ENCODE data around the gene TRAF6.
A peak's percentile ranks its signal among the peaks of the same experiment; 100 is the strongest.

Gene TRAF6

GRCh38 chr11:36459046-36459445 is 51.0 kb downstream of the TRAF6 start:
- DNase-seq: no peak

GRCh38 chr11:36458129-36458915 is 51.8 kb downstream of the TRAF6 start:
- DNase-seq: no peak

DNA sequence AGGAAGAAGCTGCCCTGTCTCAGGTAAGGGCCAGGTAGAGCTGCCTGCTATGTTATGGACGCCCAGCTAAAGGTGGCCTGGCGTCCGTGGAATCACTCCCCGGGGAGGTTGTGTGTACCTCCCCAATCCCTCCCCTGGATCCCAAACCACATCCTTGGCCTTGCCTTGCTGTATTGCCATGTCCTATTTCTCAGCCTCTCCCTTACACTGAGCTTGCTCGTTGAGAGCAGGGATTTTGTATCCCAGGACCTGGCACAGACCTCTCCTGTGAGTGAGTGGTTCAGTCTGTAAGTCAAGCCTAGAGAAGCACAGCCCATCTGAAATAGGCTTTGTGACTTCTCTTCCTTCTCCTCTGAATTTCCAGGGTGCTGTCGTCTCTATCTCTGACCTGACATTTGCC is 53.9 kb downstream of the TRAF6 start:
- no peak for DNase-seq

- DNase-seq: peak in 34 of 56 donors; percentile 12 to 64 (median 41)
These were observed 54.4 kb downstream of the TRAF6 start for GRCh38 chr11:36455658-36456111.

DNA sequence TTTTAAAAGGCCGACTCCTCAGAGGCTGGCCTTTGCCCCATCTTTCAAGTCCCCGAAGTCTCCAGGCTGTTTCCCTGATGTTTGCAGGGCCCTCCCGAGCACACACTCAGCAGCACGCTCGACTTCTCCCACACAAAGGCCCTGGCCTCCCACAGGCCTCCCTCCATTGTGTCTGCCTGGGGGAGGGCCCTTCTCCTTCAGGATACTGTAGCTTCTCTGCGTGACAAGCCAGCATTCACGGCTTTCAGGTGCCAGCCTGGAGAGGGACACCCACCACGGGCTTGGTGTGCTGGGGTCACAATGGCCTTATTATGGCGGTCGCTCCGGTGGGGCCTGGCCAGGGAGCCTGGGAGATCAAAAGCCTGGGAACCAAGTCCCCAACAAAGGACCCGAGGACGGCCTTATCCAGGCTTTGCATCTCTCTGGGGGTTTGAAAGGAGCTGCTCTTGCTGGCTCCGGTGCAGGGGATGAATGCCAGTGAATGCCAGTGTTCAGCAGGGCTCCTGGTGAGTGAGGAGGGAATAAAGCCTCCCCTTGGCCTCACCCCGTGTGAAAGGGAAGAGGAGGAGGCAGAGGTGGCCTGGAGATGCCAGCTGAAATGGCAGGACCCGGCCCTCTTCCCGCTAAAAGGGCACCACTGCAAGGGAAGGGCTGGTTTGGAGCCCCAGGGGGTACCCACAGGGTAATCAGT is 55.0 kb downstream of the TRAF6 start:
- DNase-seq: peak in 17 of 56 donors; percentile 17 to 73 (median 45)

DNA sequence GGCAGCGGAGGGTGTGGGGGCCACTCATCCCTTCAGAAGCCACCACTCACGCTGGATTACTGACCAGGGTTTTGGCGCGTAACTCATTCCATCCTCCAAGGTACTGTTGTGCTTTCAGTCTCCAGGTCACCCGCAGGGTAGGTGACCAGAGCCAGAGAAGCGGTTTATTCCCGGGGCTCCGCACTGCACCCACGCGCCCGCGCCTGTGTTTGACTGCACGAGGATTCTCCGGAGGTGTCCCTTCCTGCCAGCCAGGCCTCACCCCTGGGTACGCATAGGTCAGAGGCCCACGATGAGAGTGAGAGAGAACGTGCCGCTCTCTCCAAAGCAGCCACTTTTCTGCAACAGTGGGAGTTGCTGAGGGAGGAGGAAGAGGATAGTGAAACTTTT is 55.5 kb downstream of the TRAF6 start:
- DNase-seq: no peak

DNA sequence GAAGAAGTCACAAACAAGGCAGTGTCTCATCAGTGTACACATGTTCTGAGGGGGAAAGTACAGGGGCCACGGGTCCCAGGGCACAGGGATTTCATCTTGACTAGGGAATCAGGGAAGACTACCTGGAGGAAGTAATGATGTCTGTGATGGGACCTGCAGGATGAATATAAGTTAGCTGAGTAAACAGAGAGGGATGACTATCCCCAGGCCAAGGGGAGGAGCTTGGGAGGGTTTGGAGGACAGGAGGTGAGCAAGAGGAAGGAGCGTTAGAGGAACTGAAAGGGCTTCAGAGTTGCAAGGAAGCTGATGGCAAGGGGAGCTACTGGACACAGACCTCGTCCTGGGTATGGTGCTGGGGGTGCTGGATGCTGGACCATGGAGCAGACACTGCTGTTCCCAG is 56.4 kb downstream of the TRAF6 start:
- DNase-seq: no peak

DNA sequence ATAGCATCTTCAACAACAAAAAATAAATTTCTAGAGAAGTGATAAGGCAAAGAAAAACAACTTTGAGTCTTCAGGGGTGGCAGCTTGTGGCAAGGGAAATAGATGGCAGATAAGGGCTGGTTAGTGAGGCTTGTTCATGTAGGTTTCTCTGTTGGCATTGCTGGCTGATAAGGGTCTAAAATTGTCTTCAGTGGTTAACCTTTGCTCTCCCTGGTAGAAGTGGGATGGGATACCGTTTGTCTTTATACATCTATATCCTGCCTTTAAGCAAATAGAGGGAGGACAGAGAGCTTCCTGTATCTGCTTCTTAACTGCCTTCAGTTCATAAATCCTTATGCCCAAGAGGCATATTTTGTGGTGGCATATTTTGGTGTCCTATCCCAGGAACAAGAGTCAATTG is 57.1 kb downstream of the TRAF6 start:
- DNase-seq: no peak

- no peak for DNase-seq
These were observed 57.7 kb downstream of the TRAF6 start for GRCh38 chr11:36452236-36452940.

DNA sequence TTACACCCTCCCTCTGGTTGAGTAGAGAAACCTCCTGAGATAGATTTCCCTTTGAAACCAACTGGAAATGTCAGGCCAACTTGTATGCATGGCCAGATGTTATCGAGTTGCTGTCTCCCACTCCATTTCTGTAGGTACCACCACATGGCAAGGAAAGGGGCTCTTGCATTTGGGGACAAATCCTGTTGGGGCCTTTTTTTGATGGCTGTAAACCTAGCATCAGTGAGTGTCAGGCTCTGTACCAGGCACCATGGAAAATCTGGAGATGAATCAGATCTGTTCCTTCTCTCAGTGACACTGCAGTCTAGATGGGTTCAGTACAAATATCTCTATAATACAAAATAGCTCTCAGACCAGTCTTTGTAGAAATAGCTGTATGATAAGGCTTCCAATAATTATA is 58.4 kb downstream of the TRAF6 start:
- no peak for DNase-seq

DNA sequence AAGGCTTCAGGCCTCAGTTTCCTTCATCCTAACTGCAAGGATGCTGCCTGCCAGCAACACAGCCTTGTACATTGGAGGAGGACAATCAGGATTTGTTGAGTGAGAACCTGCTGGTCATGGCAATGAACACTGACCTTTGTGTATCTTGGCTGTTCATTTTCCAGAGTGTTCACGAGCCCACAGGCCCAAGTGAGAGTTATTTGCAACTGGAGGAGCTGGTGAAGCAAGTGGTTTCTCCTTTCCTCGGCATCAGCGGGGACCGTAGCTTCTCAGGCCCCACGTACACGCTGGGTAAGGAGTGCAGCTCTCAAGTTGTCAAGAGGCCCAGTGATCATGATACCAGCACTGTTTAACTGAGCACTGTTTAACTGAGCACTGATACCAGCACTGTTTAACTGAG is 59.0 kb downstream of the TRAF6 start:
- DNase-seq: no peak

DNA sequence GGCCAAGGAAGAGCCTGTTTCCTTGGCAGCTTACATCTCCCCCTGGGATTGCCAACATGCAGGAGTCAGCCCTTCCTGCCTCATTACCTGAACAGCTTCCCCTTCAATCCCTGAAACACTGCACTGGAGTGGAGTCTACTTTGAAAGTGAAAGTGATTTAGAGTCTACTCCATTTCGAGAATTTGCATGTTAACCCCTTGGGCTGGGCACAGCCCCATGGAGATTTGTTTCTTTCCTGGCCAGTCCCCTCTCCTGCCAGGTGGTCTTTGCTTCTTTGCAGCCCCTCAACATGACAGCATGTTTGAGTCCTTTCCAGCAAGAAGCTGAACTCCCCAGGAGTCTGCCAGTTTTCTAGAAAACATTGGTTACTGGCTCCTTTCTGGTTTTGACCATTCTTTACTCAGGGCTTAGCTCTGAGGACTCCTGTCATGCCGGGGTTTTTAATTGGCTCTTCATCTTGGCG is 59.9 kb downstream of the TRAF6 start:
- no peak for DNase-seq

DNA sequence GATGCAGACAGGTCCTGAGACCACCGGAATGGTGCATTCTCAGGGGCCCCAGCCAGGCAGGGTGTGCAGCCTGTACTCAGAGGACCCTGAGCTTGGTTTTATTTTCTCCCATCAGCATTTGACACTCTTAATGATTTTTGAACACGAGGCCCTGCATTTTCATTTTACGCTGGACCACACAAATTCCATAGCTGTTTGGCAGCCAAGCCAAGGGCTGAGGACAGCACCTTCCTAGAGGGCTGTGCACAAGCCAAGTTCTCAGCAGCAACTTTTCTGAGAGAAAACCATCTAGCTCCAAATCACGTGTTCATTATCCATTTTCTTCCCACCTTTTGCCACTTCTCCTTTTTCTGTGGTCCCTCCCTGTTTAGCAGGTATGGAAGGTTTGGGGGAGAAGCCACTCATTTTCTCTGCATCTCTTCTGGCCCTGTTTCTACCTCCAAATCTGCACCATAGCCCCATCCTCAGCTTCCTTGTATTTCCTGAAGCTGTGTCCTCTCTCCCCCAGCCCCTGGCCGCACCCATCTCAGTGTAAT is 60.4 kb downstream of the TRAF6 start:
- no peak for DNase-seq

DNA sequence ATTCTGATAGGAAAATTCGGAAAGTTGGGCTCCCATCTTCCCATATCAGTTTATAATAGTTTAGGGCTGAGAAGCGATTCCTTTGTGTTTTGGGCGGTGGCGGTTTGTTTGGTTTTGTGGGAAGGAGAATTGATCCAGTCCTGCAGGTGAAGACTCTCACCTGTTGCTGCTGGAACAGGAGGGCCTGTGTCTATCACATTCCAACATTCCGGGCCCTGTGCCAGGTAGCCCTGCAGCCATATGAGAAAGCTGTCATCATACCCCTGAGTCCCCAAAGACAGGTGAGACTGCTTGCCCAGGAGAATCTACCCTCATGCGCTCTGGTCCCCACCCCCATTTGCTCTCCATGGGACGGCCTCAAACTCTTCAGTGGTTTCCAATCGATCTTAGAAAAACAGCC is 62.1 kb downstream of the TRAF6 start:
- DNase-seq: no peak

DNA sequence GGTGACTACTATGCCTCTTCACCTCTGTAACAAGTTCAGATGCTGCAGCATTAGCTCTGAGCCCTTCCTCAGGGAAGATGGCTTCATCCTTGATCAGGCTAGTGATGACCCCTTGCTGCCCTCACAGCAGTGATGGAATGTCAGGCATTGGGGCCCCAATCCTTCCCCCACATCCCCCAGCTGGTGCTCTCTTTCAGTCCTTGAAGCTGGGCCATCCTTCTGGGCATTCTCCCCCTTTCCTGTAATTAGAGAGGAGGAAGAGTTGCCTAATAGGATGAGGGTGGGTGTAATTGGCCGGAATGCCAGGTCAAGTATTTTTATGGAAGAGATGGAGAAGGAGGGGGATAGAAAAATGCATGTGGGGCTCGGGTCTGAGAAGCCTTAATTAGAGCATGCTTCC is 62.6 kb downstream of the TRAF6 start:
- DNase-seq: no peak

DNA sequence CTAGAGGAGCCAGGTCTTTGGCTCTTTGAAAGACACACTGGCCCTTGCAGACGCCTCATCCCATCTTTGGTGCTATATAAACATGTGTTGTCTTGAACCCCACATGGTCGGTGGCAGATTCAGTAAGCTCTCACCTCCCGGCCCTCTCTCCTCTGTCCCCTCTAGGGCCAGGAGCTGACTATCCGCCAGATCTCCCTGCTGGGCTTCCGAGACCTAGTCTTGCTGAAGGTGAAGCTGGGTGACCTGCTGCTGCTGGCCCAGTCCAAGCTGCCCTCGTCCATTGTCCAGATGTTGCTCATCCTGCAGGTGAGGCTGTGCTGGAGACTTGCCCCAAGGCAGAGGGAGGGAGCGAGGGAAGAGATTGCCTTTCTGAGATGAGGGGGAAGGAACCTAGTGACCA is 63.9 kb downstream of the TRAF6 start:
- no peak for DNase-seq

- no peak for DNase-seq
These were observed 66.4 kb downstream of the TRAF6 start for GRCh38 chr11:36443661-36444060.

GRCh38 chr11:36441610-36442208 is 68.4 kb downstream of the TRAF6 start:
- no peak for DNase-seq

GRCh38 chr11:36438126-36438525 is 71.9 kb downstream of the TRAF6 start:
- DNase-seq: no peak

GRCh38 chr11:36437413-36437812 is 72.7 kb downstream of the TRAF6 start:
- DNase-seq: no peak
